ENCODE data around the gene FGF2.
"Not testable (repeated sequence)": the region's sequence is repeated elsewhere in the genome, so short reads cannot be mapped to it uniquely, and the experiment has no call there.

DNA sequence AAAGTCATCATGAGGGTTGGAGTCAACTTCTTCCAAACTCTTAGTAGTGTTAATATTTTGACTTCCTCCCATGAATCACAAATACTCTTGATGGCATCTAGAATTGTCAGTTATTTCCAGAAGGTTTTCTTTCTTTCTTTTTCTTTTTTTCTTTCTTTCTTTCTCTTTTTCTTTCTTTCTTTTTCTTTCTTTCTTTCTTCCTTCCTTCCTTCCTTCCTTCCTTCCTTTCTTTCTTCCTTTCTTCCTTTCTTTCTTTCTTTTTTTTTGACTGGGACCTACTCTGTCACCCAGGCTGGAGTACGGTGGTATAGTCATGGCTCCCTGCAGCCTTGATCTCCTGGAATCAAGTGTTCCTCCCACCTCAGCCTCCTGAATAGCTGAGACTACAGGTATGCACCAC lies 17.8 kb downstream of the FGF2 start:
- not testable (repeated sequence) for TF ChIP-seq CTCF (IDR thresholded peaks at IDR 0.05; ENCODE audit: insufficient read depth, low read length, poor library complexity, severe bottlenecking); EZH2phosphoT487 (conservative IDR thresholded peaks at IDR 0.05; ENCODE audit: low read length)

All from SU-DHL-6 (cell line).